HepG2 (cell line): ENCODE measurements around the gene PSMD1. TPM values are rescaled to one million over a fixed set of nuclear protein-coding genes. Genes with fewer than 3 reads are reported as not detected.

Experiments used
- ATAC-seq: fragments of 200-7000 bp; cut with Tn5 transposase; 3 replicates; pipeline ENCODE4 v1.9.1; 2020; ENCODE audit warnings: mild to moderate bottlenecking, moderate library complexity
- BruUV-seq: library from RNA; stranded (reverse); fragments of 400-500 nt; replicated peaks from 2 replicates; lab custom pipeline; 2021; lab: Mats Ljungman, UMichigan
- CTCF ChIA-PET: fragments of 300-600 bp; formaldehyde crosslinking; extraction: SDS; loops from one replicate; lab custom pipeline; 2021; ENCODE audit warnings: low total read pairs, inconsistent platforms, low intra/inter-chr PET ratio; lab: Yijun Ruan, JAX
- POLR2A ChIA-PET: fragments of 350-600 bp; sonication (Branson Sonifier 250); formaldehyde crosslinking; loops from one replicate; lab custom pipeline; 2020; ENCODE audit warnings: antibody characterized with exemption, inconsistent platforms; lab: Yijun Ruan, JAX
- DNase-seq: peaks from one replicate; pipeline ENCODE4 v3.0.0-alpha.2; 2015; ENCODE audit warnings: low spot score
- FAIRE-seq: peaks from 3 replicates; lab custom pipeline; 2011; peaks lifted over from hg19 to GRCh38; lab: Jason Lieb, UNC
- H2AFZ ChIP-seq: one replicate; pipeline ENCODE4 v1.6.1; 2011; ENCODE audit warnings: low read length, inconsistent platforms
- H3K27ac ChIP-seq: fragments of 300-600 bp; 3 replicates; pipeline ENCODE4 v1.8.0; 2011; ENCODE audit warnings: mixed run types, mild to moderate bottlenecking, mixed read lengths, low read length, inconsistent platforms; ENCODE audit not compliant: insufficient read depth; ENCODE audit errors: extremely low read length
- H3K27me3 ChIP-seq, 2 experiments: fragments of 200-600 bp in 1 of 2; 2 replicates in 1 of 2; 3 replicates in 1 of 2; pipeline versions ENCODE4 v1.6.0 to v1.8.0; 2011; ENCODE audit warnings: low read length in 2 of 2, mild to moderate bottlenecking in 2 of 2, moderate library complexity in 2 of 2, inconsistent platforms in 1 of 2; ENCODE audit not compliant: insufficient read depth in 2 of 2, control insufficient read depth in 1 of 2
- H3K36me3 ChIP-seq, 2 experiments: fragments of 200-600 bp in 1 of 2; replicated peaks in 1 of 2; 2 replicates in 1 of 2; 3 replicates in 1 of 2; pipeline versions ENCODE4 v1.5.1 to v1.8.0; 2011; ENCODE audit warnings: low read length in 2 of 2, inconsistent platforms in 1 of 2; ENCODE audit not compliant: insufficient read depth in 2 of 2, control insufficient read depth in 1 of 2
- H3K4me1 ChIP-seq: 2 replicates; pipeline ENCODE4 v1.5.1; 2012; ENCODE audit warnings: low read length, inconsistent platforms; ENCODE audit not compliant: insufficient read depth
- H3K4me2 ChIP-seq: 2 replicates; pipeline ENCODE4 v1.6.0; 2011; ENCODE audit warnings: low read depth, low read length, inconsistent platforms
- H3K4me3 ChIP-seq, 3 experiments: fragments of 200-600 bp in 1 of 3; sonication (generic), shearing (Covaris generic) in 1 of 3; replicated peaks in 1 of 3; 2 replicates each; pipeline ENCODE4 v1.5.1; 2011 to 2016; ENCODE audit warnings: low read length in 3 of 3, inconsistent platforms in 2 of 3, low read depth in 2 of 3, mild to moderate bottlenecking in 2 of 3, control low read depth in 1 of 3, mixed read lengths in 1 of 3; ENCODE audit not compliant: insufficient read depth in 1 of 3
- H3K79me2 ChIP-seq: one replicate; pipeline ENCODE4 v1.6.1; 2011; ENCODE audit warnings: low read length, inconsistent platforms; ENCODE audit not compliant: insufficient read depth
- H3K9ac ChIP-seq: 2 replicates; pipeline ENCODE4 v1.6.0; 2011; ENCODE audit warnings: mild to moderate bottlenecking, low read depth, low read length, inconsistent platforms; ENCODE audit not compliant: insufficient read depth
- H3K9me3 ChIP-seq: 2 replicates; pipeline ENCODE4 v1.5.1; 2012; ENCODE audit warnings: mild to moderate bottlenecking, low read length
- H4K20me1 ChIP-seq: 2 replicates; pipeline ENCODE4 v1.6.0; 2011; ENCODE audit warnings: inconsistent platforms, mild to moderate bottlenecking, low read length, moderate library complexity; ENCODE audit not compliant: insufficient read depth
- AKNA ChIP-seq: sonication (generic); formaldehyde crosslinking; IDR thresholded peaks from 2 replicates; pipeline ENCODE4 v1.4.0; 2020; ENCODE audit warnings: missing genetic modification reagents, borderline replicate concordance
- CAMTA2 ChIP-seq: sonication (generic); formaldehyde crosslinking; IDR thresholded peaks from 2 replicates; pipeline ENCODE4 v1.4.0; 2020; ENCODE audit warnings: mild to moderate bottlenecking, missing genetic modification reagents, borderline replicate concordance
- PHF20 ChIP-seq: sonication (generic); formaldehyde crosslinking; IDR thresholded peaks from 2 replicates; pipeline ENCODE4 v1.5.0; 2020; ENCODE audit warnings: mild to moderate bottlenecking, missing genetic modification reagents
- RAD51 ChIP-seq: fragments of 450-650 bp; IDR thresholded peaks from 2 replicates; pipeline ENCODE4 v1.6.1; 2016; ENCODE audit warnings: borderline replicate concordance
- SP4 ChIP-seq: sonication (generic); formaldehyde crosslinking; IDR thresholded peaks from 2 replicates; pipeline ENCODE4 v1.8.1; 2023; ENCODE audit warnings: mild to moderate bottlenecking, missing genetic modification reagents
- TSC22D2 ChIP-seq: sonication (generic); formaldehyde crosslinking; IDR thresholded peaks from 2 replicates; pipeline ENCODE4 v1.5.1; 2020; ENCODE audit warnings: missing genetic modification reagents, mild to moderate bottlenecking, borderline replicate concordance
- ZNF879 ChIP-seq: sonication (generic); formaldehyde crosslinking; IDR thresholded peaks from 2 replicates; pipeline ENCODE4 v1.8.1; 2023; ENCODE audit warnings: missing genetic modification reagents
- ZSCAN20 ChIP-seq: sonication (generic); formaldehyde crosslinking; IDR thresholded peaks from 2 replicates; pipeline ENCODE4 v1.4.0; 2020; ENCODE audit warnings: missing genetic modification reagents, mild to moderate bottlenecking, borderline replicate concordance
- WGBS: methylation state at CpG from one replicate; pipeline ENCODE4 v1.1.6; 2017; ENCODE audit warnings: low lambda C conversion rate; 5-methylcytosine and 5-hydroxymethylcytosine counted together
- in situ Hi-C: cut with HindIII; loops from 2 replicates; pipeline ENCODE4 v1.10.0; 2017; ENCODE audit warnings: low pct_unique_long_range_greater_than_20kb; ENCODE audit not compliant: extremely low pct_ligation_motif_present
- intact Hi-C: fragments of 100-400 bp; cut with micrococcal nuclease; formaldehyde crosslinking; loops from one replicate; pipeline ENCODE4 v1.10.0; 2022; ENCODE audit not compliant: unreplicated experiment
- polyA plus RNA-seq, 8 experiments: library from polyadenylated mRNA; depleted of rRNA in 3 of 8; stranded (reverse) in 7 of 8; unstranded in 1 of 8; fragments of >200 nt; fragmentation: Illumina TruSeq in 4 of 8; extraction: Trizol in 4 of 8; gene quantifications; 2 replicates each; pipeline versions ENCODE4 v1.2.1 to v1.2.3, GENCODE V29; 2011 to 2016; ENCODE audit warnings: low read depth in 4 of 8, missing spikeins in 1 of 8, mixed read lengths in 1 of 8; ENCODE audit not compliant: insufficient read depth in 1 of 8
- total RNA-seq, 5 experiments: library from RNA; depleted of rRNA; stranded (reverse); fragments of >200 nt; fragmentation: Illumina TruSeq; extraction: Trizol; gene quantifications; 2 replicates each; pipeline ENCODE4 v1.2.3, GENCODE V29; 2016; ENCODE audit warnings: low read depth in 1 of 5
- TF ChIP-seq, protein P1 (sequence below): sonication (generic); formaldehyde crosslinking; IDR thresholded peaks from 2 replicates; pipeline ENCODE4 v1.4.0; 2020; ENCODE audit warnings: mild to moderate bottlenecking, low read depth, missing genetic modification reagents

PSMD1 gene
- total and polyA plus RNA-seq, 2 of the 13 experiments (the other 11 are each of a cell fraction or from before 2014, with no cell fraction given): 136 to 191 TPM

DNA sequence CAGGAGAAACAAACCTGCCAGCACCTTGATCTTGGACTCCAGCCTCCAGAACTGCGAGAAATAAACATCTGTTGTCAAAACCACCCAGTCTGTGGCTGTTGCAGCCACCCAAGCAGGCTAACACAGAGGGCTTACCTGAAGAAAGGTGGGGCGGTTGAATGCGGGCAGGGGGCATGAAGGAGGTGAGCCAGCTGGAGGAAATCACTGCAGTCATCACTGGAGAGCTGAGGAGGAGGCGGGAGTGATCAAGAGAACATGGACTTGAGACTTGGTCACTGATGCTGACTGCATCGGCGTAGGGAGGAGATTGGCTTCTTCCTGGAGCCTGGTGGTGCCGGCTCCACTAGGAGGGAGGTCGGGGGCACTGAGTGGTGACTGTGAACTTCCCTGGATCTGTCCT is 127.2 kb downstream of the PSMD1 start:
- no peaks in the 10 kb centered on the region for H3K9me3 ChIP-seq
- in situ Hi-C loops: no loop called here
- no peak for TF ChIP-seq ZSCAN20 (CRISPR knock-in tag)
- no peak for TF ChIP-seq RAD51
- TF ChIP-seq CAMTA2 (CRISPR knock-in tag): no peak
- TF ChIP-seq, all 625 proteins: peak for 0
- Histone ChIP-seq H3K79me2 (no peaks in the 10 kb centered on the region), H3K27me3 (no peaks in the 10 kb centered on the region; a peak in 1 of 5 replicates), H3K4me1 (peaks cover 58% of the 10 kb centered on the region), H4K20me1 (no peaks in the 10 kb centered on the region), H3K4me2 (no peak overlapping the region), H3K27ac (no peak overlapping the region), H3K36me3 (no peaks in the 10 kb centered on the region), H3K9ac (no peak overlapping the region), H3K4me3 (no peak overlapping the region), H2AFZ (no peak overlapping the region)
- ChIA-PET CTCF (no interaction called here), POLR2A (no interaction called here)
- BruUV-seq: no TSS peak
- ATAC-seq (no peak), DNase-seq (no peak), FAIRE-seq (no peak)
- 61% methylated on average over 8 of the region's 8 CpGs for WGBS
- intact Hi-C loops: no loop called here

- 69% methylated on average over 4 of the region's 4 CpGs for WGBS
- no peaks in the 10 kb centered on the region for H3K36me3 ChIP-seq
- H3K27me3 ChIP-seq: no peaks in the 10 kb centered on the region; a peak in 1 of 5 replicates
- no peaks in the 10 kb centered on the region for H3K9me3 ChIP-seq
- FAIRE-seq: no peak
- no peaks in the 10 kb centered on the region for H3K79me2 ChIP-seq
- no peak overlapping the region for H3K4me3 ChIP-seq
- in situ Hi-C loops (no loop called here), intact Hi-C loops (no loop called here)
- no peak overlapping the region for H3K4me2 ChIP-seq
- peaks cover 62% of the 10 kb centered on the region for H3K4me1 ChIP-seq
- no peaks in the 10 kb centered on the region for H4K20me1 ChIP-seq
- ChIA-PET POLR2A (no interaction called here), CTCF (no interaction called here)
- H3K27ac ChIP-seq: no peak overlapping the region
- ATAC-seq: no peak
- BruUV-seq: no TSS peak
- H2AFZ ChIP-seq: no peak overlapping the region
- DNase-seq: no peak
- no peak overlapping the region for H3K9ac ChIP-seq
- no peak for TF ChIP-seq ZNF879 (CRISPR knock-in tag)
- no peak for TF ChIP-seq SP4 (CRISPR knock-in tag)
- TF ChIP-seq TSC22D2: no peak
- TF ChIP-seq PHF20 (CRISPR knock-in tag): no peak
- TF ChIP-seq AKNA (CRISPR knock-in tag): no peak
- TF ChIP-seq, protein P1, sequence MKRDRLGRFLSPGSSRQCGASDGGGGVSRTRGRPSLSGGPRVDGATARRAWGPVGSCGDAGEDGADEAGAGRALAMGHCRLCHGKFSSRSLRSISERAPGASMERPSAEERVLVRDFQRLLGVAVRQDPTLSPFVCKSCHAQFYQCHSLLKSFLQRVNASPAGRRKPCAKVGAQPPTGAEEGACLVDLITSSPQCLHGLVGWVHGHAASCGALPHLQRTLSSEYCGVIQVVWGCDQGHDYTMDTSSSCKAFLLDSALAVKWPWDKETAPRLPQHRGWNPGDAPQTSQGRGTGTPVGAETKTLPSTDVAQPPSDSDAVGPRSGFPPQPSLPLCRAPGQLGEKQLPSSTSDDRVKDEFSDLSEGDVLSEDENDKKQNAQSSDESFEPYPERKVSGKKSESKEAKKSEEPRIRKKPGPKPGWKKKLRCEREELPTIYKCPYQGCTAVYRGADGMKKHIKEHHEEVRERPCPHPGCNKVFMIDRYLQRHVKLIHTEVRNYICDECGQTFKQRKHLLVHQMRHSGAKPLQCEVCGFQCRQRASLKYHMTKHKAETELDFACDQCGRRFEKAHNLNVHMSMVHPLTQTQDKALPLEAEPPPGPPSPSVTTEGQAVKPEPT: no peak
Measured at GRCh38 chr2:231184319-231184718, 127.7 kb downstream of the PSMD1 start.
